Measurements from ENCODE around the gene HAGH. TPM values are rescaled to one million over a fixed set of nuclear protein-coding genes. Genes with fewer than 3 reads are reported as not detected.

The HAGH gene
- total and polyA plus RNA-seq, 9 of the 15 experiments (the other 6 are each of a cell fraction or from before 2014, with no cell fraction given), result 0.46 to 35.1 (median 16.8) TPM

GRCh38 chr16:1772908-1773702, 53.5 kb downstream of the HAGH start, which contains the start of gene MRPS34 (continued):
- TF ChIP-seq, protein P1, sequence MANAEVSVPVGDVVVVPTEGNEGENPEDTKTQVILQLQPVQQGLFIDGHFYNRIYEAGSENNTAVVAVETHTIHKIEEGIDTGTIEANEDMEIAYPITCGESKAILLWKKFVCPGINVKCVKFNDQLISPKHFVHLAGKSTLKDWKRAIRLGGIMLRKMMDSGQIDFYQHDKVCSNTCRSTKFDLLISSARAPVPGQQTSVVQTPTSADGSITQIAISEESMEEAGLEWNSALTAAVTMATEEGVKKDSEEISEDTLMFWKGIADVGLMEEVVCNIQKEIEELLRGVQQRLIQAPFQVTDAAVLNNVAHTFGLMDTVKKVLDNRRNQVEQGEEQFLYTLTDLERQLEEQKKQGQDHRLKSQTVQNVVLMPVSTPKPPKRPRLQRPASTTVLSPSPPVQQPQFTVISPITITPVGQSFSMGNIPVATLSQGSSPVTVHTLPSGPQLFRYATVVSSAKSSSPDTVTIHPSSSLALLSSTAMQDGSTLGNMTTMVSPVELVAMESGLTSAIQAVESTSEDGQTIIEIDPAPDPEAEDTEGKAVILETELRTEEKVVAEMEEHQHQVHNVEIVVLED (CRISPR knock-in tag; IDR thresholded peaks at IDR 0.05), result peak; percentile 56; the same call in 1 of the 2 replicates
- TF ChIP-seq ZNF668 (CRISPR knock-in tag; IDR thresholded peaks at IDR 0.05) (no peak), ZNF224 (CRISPR knock-in tag; IDR thresholded peaks at IDR 0.05) (no peak), SRF (CRISPR knock-in tag; IDR thresholded peaks at IDR 0.05) (peak in 1 of 2 experiments; percentile 22; a peak in 1 of 4 replicates), HNRNPL (IDR thresholded peaks at IDR 0.05; ENCODE audit: low read depth, low read length) (no peak; the same call in 1 of the 2 replicates), TRIM24 (IDR thresholded peaks at IDR 0.05) (peak in 1 of 2 experiments; percentile 97; a peak in 2 of 4 replicates), TEAD1 (CRISPR knock-in tag; IDR thresholded peaks at IDR 0.05) (peak in 1 of 2 experiments; percentile 14; a peak in 1 of 4 replicates), ZKSCAN1 (IDR thresholded peaks at IDR 0.05; ENCODE audit: low read depth, low read length) (0 out of 2 replicates have a peak, but pooled peaks have one; percentile 22), AFF1 (IDR thresholded peaks at IDR 0.05; ENCODE audit: low read depth in 1 of 2, partially characterized antibody in 2 of 2) (no peak), XRCC5 (IDR thresholded peaks at IDR 0.05; ENCODE audit: low read depth, low read length) (peak; percentile 36), NR2C2 (CRISPR knock-in tag; IDR thresholded peaks at IDR 0.05) (peak; percentile 80), NR2C2 (tag; IDR thresholded peaks at IDR 0.05) (peak; percentile 79), PPARD (CRISPR knock-in tag; IDR thresholded peaks at IDR 0.05) (no peak), TAF7 (tag; IDR thresholded peaks at IDR 0.05) (peak; percentile 82)
- TF ChIP-seq, protein P2, sequence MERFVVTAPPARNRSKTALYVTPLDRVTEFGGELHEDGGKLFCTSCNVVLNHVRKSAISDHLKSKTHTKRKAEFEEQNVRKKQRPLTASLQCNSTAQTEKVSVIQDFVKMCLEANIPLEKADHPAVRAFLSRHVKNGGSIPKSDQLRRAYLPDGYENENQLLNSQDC (CRISPR knock-in tag; IDR thresholded peaks at IDR 0.05), result 0 out of 2 replicates have a peak, but pooled peaks have one; percentile 49
- TF ChIP-seq, protein P3, sequence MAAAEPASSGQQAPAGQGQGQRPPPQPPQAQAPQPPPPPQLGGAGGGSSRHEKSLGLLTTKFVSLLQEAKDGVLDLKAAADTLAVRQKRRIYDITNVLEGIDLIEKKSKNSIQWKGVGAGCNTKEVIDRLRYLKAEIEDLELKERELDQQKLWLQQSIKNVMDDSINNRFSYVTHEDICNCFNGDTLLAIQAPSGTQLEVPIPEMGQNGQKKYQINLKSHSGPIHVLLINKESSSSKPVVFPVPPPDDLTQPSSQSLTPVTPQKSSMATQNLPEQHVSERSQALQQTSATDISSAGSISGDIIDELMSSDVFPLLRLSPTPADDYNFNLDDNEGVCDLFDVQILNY (CRISPR knock-in tag; IDR thresholded peaks at IDR 0.05), result peak; percentile 61; the same call in 1 of the 2 replicates
- TF ChIP-seq, protein P4, sequence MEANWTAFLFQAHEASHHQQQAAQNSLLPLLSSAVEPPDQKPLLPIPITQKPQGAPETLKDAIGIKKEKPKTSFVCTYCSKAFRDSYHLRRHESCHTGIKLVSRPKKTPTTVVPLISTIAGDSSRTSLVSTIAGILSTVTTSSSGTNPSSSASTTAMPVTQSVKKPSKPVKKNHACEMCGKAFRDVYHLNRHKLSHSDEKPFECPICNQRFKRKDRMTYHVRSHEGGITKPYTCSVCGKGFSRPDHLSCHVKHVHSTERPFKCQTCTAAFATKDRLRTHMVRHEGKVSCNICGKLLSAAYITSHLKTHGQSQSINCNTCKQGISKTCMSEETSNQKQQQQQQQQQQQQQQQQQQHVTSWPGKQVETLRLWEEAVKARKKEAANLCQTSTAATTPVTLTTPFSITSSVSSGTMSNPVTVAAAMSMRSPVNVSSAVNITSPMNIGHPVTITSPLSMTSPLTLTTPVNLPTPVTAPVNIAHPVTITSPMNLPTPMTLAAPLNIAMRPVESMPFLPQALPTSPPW (CRISPR knock-in tag; IDR thresholded peaks at IDR 0.05), result peak; percentile 61

All from K562 (cell line).